Activated T-helper 1 cell treated with anti-CD3 and anti-CD28 coated beads, Interleukin-12 subunit alpha, Interleukin-12 subunit beta, Interleukin-2, Interleukin-4 antibody, amounts not matched to agents 30 ng/mL and 10 ng/mL and 1 ng/mL, durations not matched to agents 14 hours and 24 hours and 36 hours (primary cell): ENCODE measurements around the gene SLC9A6. TPM values are rescaled to one million over a fixed set of nuclear protein-coding genes. Genes with fewer than 3 reads are reported as not detected.
"Not testable (repeated sequence)": the region's sequence is repeated elsewhere in the genome, so short reads cannot be mapped to it uniquely, and the experiment has no call there.

Experiments used
- DNase-seq: peaks from one replicate; pipeline ENCODE4 v3.0.0; 2021; ENCODE audit warnings: low spot score
- H3K27ac Mint-ChIP-seq: one replicate; pipeline ENCODE4 v1.8.0; 2021; ENCODE audit warnings: mild to moderate bottlenecking, mixed read lengths
- H3K27me3 Mint-ChIP-seq: one replicate; pipeline ENCODE4 v1.8.0; 2022; ENCODE audit warnings: mild to moderate bottlenecking, moderate library complexity, mixed read lengths; ENCODE audit not compliant: insufficient read depth
- H3K36me3 Mint-ChIP-seq: one replicate; pipeline ENCODE4 v1.8.0; 2021; ENCODE audit warnings: low read depth, mixed read lengths
- H3K4me1 Mint-ChIP-seq: one replicate; pipeline ENCODE4 v1.8.0; 2021; ENCODE audit warnings: low read depth, mixed read lengths
- H3K4me3 Mint-ChIP-seq: one replicate; pipeline ENCODE4 v1.8.0; 2021; ENCODE audit warnings: mild to moderate bottlenecking, moderate library complexity, mixed read lengths
- H3K9me3 Mint-ChIP-seq: one replicate; pipeline ENCODE4 v1.8.0; 2021; ENCODE audit warnings: mixed read lengths
- intact Hi-C: fragments of 100-400 bp; cut with micrococcal nuclease; formaldehyde crosslinking; loops from one replicate; pipeline ENCODE4 v1.15.1; 2024
- total RNA-seq: library from RNA; stranded (reverse); gene quantifications from 2 replicates; pipeline ENCODE4 v1.2.3, GENCODE V29; 2022

The SLC9A6 gene
- total RNA-seq, 1 donor from 2014 or later, result 13.4 TPM

- H3K27me3 Mint-ChIP-seq, result no peaks in the 10 kb centered on the region
- DNase-seq, result no peak
- H3K9me3 Mint-ChIP-seq, result no peaks in the 10 kb centered on the region
- peaks cover 15% of the 10 kb centered on the region for H3K36me3 Mint-ChIP-seq
- intact Hi-C loops, result no loop called here
- H3K4me1 Mint-ChIP-seq, result no peaks in the 10 kb centered on the region
- H3K4me3 Mint-ChIP-seq, result no peak overlapping the region
- no peak overlapping the region for H3K27ac Mint-ChIP-seq
Observed at GRCh38 chrX:136032370-136032769, 47.1 kb downstream of the SLC9A6 start.

- no peaks in the 10 kb centered on the region for H3K9me3 Mint-ChIP-seq
- H3K27ac Mint-ChIP-seq, result no peak overlapping the region
- peaks cover 13% of the 10 kb centered on the region for H3K36me3 Mint-ChIP-seq
- intact Hi-C loops, result no loop called here
- no peaks in the 10 kb centered on the region for H3K27me3 Mint-ChIP-seq
- no peaks in the 10 kb centered on the region for H3K4me1 Mint-ChIP-seq
- H3K4me3 Mint-ChIP-seq, result no peak overlapping the region
- no peak for DNase-seq
Observed at GRCh38 chrX:136034668-136035067, 49.4 kb downstream of the SLC9A6 start.

GRCh38 chrX:136035663-136036062 is 50.4 kb downstream of the SLC9A6 start:
- no peak overlapping the region for H3K27ac Mint-ChIP-seq
- intact Hi-C loops, result no loop called here
- H3K36me3 Mint-ChIP-seq, result peaks cover 8% of the 10 kb centered on the region
- no peak for DNase-seq
- H3K9me3 Mint-ChIP-seq, result no peaks in the 10 kb centered on the region
- H3K27me3 Mint-ChIP-seq, result no peaks in the 10 kb centered on the region
- no peaks in the 10 kb centered on the region for H3K4me1 Mint-ChIP-seq
- H3K4me3 Mint-ChIP-seq, result no peak overlapping the region

- peaks cover 11% of the 10 kb centered on the region for H3K36me3 Mint-ChIP-seq
- H3K27me3 Mint-ChIP-seq, result no peaks in the 10 kb centered on the region
- no peaks in the 10 kb centered on the region for H3K9me3 Mint-ChIP-seq
- intact Hi-C loops, result no loop called here
- H3K4me3 Mint-ChIP-seq, result no peak overlapping the region
- no peak overlapping the region for H3K27ac Mint-ChIP-seq
- H3K4me1 Mint-ChIP-seq, result no peaks in the 10 kb centered on the region
- no peak for DNase-seq
Observed at GRCh38 chrX:136039485-136039884, 54.2 kb downstream of the SLC9A6 start.

- Mint-ChIP-seq H3K9me3 (no peaks in the 10 kb centered on the region), H3K27me3 (no peaks in the 10 kb centered on the region), H3K36me3 (peaks cover 11% of the 10 kb centered on the region)
Observed at GRCh38 chrX:136039968-136040367, 54.7 kb downstream of the SLC9A6 start.

GRCh38 chrX:136041254-136041812 is 56.1 kb downstream of the SLC9A6 start:
- Mint-ChIP-seq H3K9me3 (no peaks in the 10 kb centered on the region), H3K27me3 (no peaks in the 10 kb centered on the region), H3K4me3 (no peak overlapping the region), H3K27ac (no peak overlapping the region), H3K4me1 (no peaks in the 10 kb centered on the region), H3K36me3 (peaks cover 14% of the 10 kb centered on the region)
- intact Hi-C loops, result no loop called here
- DNase-seq, result no peak

More at GRCh38 chrX:136039968-136040367, 54.7 kb downstream of the SLC9A6 start:
- H3K4me1 Mint-ChIP-seq, result no peaks in the 10 kb centered on the region
- no peak overlapping the region for H3K4me3 Mint-ChIP-seq
- H3K27ac Mint-ChIP-seq, result no peak overlapping the region
- DNase-seq, result no peak
- intact Hi-C loops, result no loop called here

GRCh38 chrX:136045008-136045407 is 59.8 kb downstream of the SLC9A6 start:
- H3K4me1 Mint-ChIP-seq, result no peaks in the 10 kb centered on the region

GRCh38 chrX:136046295-136047015 is 61.2 kb downstream of the SLC9A6 start:
- Mint-ChIP-seq H3K36me3 (peaks cover 13% of the 10 kb centered on the region), H3K27ac (no peak overlapping the region), H3K9me3 (no peaks in the 10 kb centered on the region), H3K4me3 (no peak overlapping the region), H3K27me3 (no peaks in the 10 kb centered on the region), H3K4me1 (no peaks in the 10 kb centered on the region)
- intact Hi-C loops, result no loop called here
- no peak for DNase-seq

More at GRCh38 chrX:136045008-136045407, 59.8 kb downstream of the SLC9A6 start:
- Mint-ChIP-seq H3K36me3 (peaks cover 12% of the 10 kb centered on the region), H3K4me3 (no peak overlapping the region), H3K27me3 (no peaks in the 10 kb centered on the region), H3K27ac (no peak overlapping the region), H3K9me3 (no peaks in the 10 kb centered on the region)
- intact Hi-C loops, result no loop called here
- no peak for DNase-seq

- no peaks in the 10 kb centered on the region for H3K9me3 Mint-ChIP-seq
- H3K27me3 Mint-ChIP-seq, result no peaks in the 10 kb centered on the region
- H3K36me3 Mint-ChIP-seq, result peaks cover 13% of the 10 kb centered on the region
- intact Hi-C loops, result no loop called here
- no peak for DNase-seq
- H3K4me3 Mint-ChIP-seq, result no peak overlapping the region
- no peaks in the 10 kb centered on the region for H3K4me1 Mint-ChIP-seq
- H3K27ac Mint-ChIP-seq, result no peak overlapping the region
Observed at GRCh38 chrX:136047016-136047642, 61.9 kb downstream of the SLC9A6 start.

GRCh38 chrX:136047969-136048368 is 62.7 kb downstream of the SLC9A6 start:
- Mint-ChIP-seq H3K27ac (no peak overlapping the region), H3K36me3 (peaks cover 13% of the 10 kb centered on the region), H3K4me1 (no peaks in the 10 kb centered on the region), H3K27me3 (no peaks in the 10 kb centered on the region), H3K9me3 (no peaks in the 10 kb centered on the region), H3K4me3 (no peak overlapping the region)
- intact Hi-C loops, result no loop called here
- no peak for DNase-seq

- Mint-ChIP-seq H3K27ac (no peak overlapping the region), H3K4me1 (no peaks in the 10 kb centered on the region), H3K27me3 (no peaks in the 10 kb centered on the region), H3K4me3 (no peak overlapping the region), H3K36me3 (peaks cover 13% of the 10 kb centered on the region), H3K9me3 (no peaks in the 10 kb centered on the region)
- intact Hi-C loops, result no loop called here
- DNase-seq, result no peak
Observed at GRCh38 chrX:136048446-136048845, 63.2 kb downstream of the SLC9A6 start.

GRCh38 chrX:136049608-136050007 is 64.4 kb downstream of the SLC9A6 start:
- H3K9me3 Mint-ChIP-seq, result no peaks in the 10 kb centered on the region
- peaks cover 5% of the 10 kb centered on the region for H3K36me3 Mint-ChIP-seq
- DNase-seq, result no peak
- no peaks in the 10 kb centered on the region for H3K27me3 Mint-ChIP-seq
- H3K4me1 Mint-ChIP-seq, result no peaks in the 10 kb centered on the region
- no peak overlapping the region for H3K27ac Mint-ChIP-seq
- no peak overlapping the region for H3K4me3 Mint-ChIP-seq
- intact Hi-C loops, result no loop called here

GRCh38 chrX:136050875-136051274 is 65.6 kb downstream of the SLC9A6 start:
- intact Hi-C loops, H3K9me3 Mint-ChIP-seq, H3K4me3 Mint-ChIP-seq, H3K27ac Mint-ChIP-seq, H3K27me3 Mint-ChIP-seq, H3K4me1 Mint-ChIP-seq, DNase-seq, H3K36me3 Mint-ChIP-seq: not testable (repeated sequence)
